ENCODE data around the gene PI4KA.
"Not testable (repeated sequence)": the region's sequence is repeated elsewhere in the genome, so short reads cannot be mapped to it uniquely, and the experiment has no call there.

PI4KA gene

DNA sequence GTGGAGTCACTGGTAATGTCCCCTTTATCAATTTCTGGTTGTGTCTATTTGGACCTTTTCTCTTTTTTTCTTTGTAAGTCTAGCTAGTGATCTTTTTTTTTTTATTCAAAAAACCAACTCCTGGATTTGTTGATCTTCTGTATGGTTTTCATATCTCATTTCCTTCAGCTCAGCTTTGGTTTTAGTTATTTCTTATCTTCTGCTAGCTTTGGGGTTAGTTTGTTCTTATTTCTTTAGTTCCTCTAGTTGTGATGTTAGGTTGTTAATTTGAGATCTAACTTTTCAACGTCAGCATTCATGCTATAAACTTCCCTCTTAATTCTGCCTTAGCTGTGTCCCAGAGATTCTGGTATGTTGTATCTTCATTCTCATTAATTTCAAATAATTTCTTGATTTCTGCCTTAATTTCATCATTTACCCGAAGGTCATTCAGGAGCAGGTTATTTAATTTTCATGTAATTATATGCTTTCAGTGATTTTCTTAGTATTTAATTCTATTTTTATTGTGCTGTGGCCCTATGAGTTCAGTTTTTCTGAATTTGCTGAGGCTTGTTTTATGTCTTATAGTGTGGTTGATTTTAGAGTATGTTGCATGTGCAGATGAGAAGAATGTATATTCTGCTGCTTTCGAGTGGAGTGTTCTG, 29.0 kb downstream of the PI4KA start:
- Histone ChIP-seq H3K4me3 (ENCODE audit: low read depth, low read length) (no peak overlapping the region), H3K36me3 (replicated peaks) (peaks cover 35% of the 10 kb centered on the region), H3K27ac (no peak overlapping the region), H3K27me3 (replicated peaks) (no peaks in the 10 kb centered on the region)
- TF ChIP-seq, protein P1, sequence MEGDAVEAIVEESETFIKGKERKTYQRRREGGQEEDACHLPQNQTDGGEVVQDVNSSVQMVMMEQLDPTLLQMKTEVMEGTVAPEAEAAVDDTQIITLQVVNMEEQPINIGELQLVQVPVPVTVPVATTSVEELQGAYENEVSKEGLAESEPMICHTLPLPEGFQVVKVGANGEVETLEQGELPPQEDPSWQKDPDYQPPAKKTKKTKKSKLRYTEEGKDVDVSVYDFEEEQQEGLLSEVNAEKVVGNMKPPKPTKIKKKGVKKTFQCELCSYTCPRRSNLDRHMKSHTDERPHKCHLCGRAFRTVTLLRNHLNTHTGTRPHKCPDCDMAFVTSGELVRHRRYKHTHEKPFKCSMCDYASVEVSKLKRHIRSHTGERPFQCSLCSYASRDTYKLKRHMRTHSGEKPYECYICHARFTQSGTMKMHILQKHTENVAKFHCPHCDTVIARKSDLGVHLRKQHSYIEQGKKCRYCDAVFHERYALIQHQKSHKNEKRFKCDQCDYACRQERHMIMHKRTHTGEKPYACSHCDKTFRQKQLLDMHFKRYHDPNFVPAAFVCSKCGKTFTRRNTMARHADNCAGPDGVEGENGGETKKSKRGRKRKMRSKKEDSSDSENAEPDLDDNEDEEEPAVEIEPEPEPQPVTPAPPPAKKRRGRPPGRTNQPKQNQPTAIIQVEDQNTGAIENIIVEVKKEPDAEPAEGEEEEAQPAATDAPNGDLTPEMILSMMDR (IDR thresholded peaks at IDR 0.05; ENCODE audit: low read depth, low read length, missing control alignments) = no peak
- in situ Hi-C loops (cut with HindIII; ENCODE audit: low pct_ligation_motif_present, low sequenced_read_pairs) = no loop called here
- no peak for DNase-seq

DNA sequence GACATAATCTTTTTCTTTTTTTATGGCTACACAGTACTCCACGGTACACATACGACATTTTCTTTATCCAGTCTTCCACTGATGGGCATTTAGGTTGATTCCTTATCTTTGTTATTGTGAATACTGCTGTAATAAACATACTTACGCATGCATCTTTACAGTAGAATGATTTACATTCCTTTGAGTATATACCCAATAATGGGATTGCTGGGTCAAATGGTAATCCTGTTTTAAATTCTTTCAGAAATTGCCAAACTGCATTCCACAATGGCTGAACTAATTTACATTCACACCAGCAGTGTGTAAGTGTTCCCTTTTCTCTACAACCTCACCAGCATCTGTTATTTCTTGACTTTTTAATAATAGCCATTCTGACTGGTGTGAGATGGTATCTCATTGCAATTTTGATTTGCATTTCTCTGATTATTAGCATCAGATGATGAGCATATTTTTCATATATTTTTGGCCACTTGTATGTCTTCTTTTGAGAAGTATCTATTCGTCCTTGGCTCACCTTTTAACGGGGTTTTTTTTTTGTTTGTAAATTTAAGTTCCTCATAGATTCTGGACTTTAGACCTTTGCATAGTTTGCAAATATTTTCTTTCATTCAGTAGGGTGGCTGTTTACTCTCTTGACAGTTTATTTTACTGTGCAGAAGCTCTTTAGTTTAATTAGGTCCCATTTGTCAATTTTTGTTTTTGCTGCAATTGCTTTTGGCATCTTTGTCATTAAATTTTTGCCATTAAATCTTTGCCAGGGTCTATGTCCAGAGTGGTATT, 32.0 kb downstream of the PI4KA start:
- H3K27ac ChIP-seq; H3K27me3 ChIP-seq (replicated peaks); DNase-seq; H3K4me3 ChIP-seq (ENCODE audit: low read depth, low read length); in situ Hi-C loops (cut with HindIII; ENCODE audit: low pct_ligation_motif_present, low sequenced_read_pairs): not testable (repeated sequence)
- H3K36me3 ChIP-seq (replicated peaks) = peaks cover 31% of the 10 kb centered on the region

DNA sequence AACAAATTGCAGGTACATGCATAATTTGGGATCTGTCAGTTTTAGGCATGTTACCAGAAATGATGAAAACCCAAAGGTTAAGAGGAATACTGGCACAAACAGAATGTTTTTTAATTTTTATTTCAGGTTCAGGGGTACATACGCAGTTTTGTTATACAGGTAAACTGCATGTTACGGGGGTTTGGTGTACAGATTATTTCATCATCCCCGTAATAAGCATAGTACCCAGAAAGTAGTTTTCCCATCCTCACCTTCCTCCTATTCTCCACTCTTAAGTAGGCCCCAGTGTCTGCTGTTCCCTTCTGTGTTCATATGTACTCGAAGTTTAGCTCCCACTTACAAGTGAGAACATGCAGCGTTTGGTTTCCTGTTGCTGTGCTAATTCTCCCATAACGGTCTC, 33.0 kb downstream of the PI4KA start:
- no peak for DNase-seq
- Histone ChIP-seq H3K4me3 (ENCODE audit: low read depth, low read length) (no peak overlapping the region), H3K27ac (no peak overlapping the region), H3K36me3 (replicated peaks) (peaks cover 24% of the 10 kb centered on the region), H3K27me3 (replicated peaks) (no peaks in the 10 kb centered on the region)
- in situ Hi-C loops (cut with HindIII; ENCODE audit: low pct_ligation_motif_present, low sequenced_read_pairs) = no loop called here
- TF ChIP-seq, protein P1 (IDR thresholded peaks at IDR 0.05; ENCODE audit: low read depth, low read length, missing control alignments) = no peak

DNA sequence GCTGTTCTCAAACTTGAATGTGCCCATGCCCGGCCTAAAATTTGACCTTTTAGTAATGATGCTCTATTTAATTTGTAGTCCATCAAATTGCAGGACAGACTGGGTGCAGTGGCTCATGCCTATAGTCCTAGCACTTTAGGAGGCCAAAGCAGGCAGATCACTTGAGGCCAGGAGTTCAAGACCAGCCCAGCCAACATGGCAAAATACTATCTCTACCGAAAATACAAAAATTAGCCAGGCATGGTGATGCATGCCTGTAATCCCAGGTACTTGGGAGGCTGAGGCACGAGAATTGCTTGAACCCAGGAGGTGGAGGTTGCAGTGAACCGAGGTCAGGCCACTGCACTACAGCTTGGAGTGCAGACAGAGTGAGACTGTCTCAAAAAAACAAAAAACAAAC, 33.4 kb downstream of the PI4KA start:
- H3K27me3 ChIP-seq (replicated peaks); in situ Hi-C loops (cut with HindIII; ENCODE audit: low pct_ligation_motif_present, low sequenced_read_pairs); H3K4me3 ChIP-seq (ENCODE audit: low read depth, low read length); DNase-seq; H3K27ac ChIP-seq: not testable (repeated sequence)
- peaks cover 20% of the 10 kb centered on the region for H3K36me3 ChIP-seq (replicated peaks)

DNA sequence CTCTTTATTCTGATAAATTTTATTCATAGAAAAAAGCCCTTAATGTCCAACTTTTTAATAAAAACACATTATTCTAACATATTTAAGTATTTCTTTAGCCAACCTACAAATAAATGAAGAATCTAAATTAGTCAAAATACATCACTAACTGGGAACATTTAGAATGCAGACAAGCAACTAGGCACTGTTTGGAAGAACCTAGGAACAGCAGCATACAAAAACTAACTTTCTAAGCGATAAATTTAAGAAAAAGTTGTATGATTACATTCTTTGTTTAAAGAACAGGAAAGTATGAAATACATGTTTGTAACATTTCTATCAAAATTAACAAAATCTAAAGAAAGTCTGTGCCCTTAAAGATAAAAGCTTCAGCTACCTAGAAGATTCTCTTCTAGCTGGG, 35.3 kb downstream of the PI4KA start:
- H3K36me3 ChIP-seq (replicated peaks) = peaks cover 33% of the 10 kb centered on the region
- in situ Hi-C loops (cut with HindIII; ENCODE audit: low pct_ligation_motif_present, low sequenced_read_pairs) = no loop called here

DNA sequence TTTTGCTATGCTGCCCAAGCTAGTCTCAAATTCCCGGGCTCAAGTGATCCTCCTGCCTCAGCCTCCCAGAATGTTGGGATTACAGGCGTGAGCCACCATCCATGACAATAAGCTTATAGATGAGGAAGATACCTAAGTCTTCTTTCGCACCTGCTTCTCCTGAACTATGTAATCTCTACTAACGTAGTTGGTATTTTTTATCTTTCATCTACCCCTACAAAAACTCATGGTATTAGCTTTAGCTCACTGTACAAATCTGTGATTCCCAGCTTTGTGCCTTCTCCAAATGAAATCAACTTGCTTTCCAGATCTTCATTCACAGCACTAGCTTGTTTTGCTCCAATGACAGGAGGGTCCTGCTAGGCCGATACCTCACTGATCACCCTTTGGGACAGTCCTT, 36.4 kb downstream of the PI4KA start:
- no peak overlapping the region for H3K27ac ChIP-seq
- H3K4me3 ChIP-seq (ENCODE audit: low read depth, low read length) = no peak overlapping the region
- H3K36me3 ChIP-seq (replicated peaks) = peaks cover 39% of the 10 kb centered on the region
- no peak for DNase-seq
- in situ Hi-C loops (cut with HindIII; ENCODE audit: low pct_ligation_motif_present, low sequenced_read_pairs) = no loop called here
- H3K27me3 ChIP-seq (replicated peaks) = no peaks in the 10 kb centered on the region
- TF ChIP-seq, protein P1 (IDR thresholded peaks at IDR 0.05; ENCODE audit: low read depth, low read length, missing control alignments) = no peak

More for the DNA sequence above, 35.3 kb downstream of the PI4KA start:
- TF ChIP-seq, protein P1 (IDR thresholded peaks at IDR 0.05; ENCODE audit: low read depth, low read length, missing control alignments) = no peak
- Histone ChIP-seq H3K4me3 (ENCODE audit: low read depth, low read length) (no peak overlapping the region), H3K27me3 (replicated peaks) (no peaks in the 10 kb centered on the region), H3K27ac (no peak overlapping the region)
- no peak for DNase-seq

DNA sequence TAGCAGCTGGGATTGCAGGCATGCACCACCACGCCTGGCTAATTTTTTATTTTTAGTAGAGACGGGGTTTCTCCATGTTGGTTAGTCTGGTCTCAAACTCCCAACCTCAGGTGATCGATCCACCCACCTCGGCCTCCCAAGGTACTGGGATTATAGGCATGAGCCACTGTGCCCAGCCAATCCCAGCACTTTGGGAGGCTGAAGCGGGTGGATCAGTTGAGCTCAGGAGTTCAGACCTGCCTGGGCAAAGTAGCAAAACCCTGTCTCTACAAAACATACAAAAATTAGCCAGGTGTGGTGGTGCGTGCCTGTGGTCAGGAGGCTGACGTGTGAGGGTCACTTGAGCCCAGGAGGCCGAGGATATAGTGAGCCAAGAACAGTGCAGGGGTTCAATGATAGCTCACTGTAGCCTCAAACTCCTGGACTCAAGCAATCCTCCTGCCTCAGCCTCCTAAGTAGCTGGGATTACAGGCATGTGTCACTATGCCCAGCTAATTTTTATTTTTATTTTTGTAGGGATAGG, 36.8 kb downstream of the PI4KA start:
- DNase-seq; H3K4me3 ChIP-seq (ENCODE audit: low read depth, low read length); H3K27ac ChIP-seq; H3K27me3 ChIP-seq (replicated peaks); in situ Hi-C loops (cut with HindIII; ENCODE audit: low pct_ligation_motif_present, low sequenced_read_pairs): not testable (repeated sequence)
- peaks cover 41% of the 10 kb centered on the region for H3K36me3 ChIP-seq (replicated peaks)
